ENCODE data around the gene NDUFS2.

GRCh38 chr1:161218301-161219077 lies 16.3 kb downstream of the NDUFS2 start:
- TF ChIP-seq CTCF (IDR thresholded peaks at IDR 0.05; ENCODE audit: low read length) (no peak), EZH2 (IDR thresholded peaks at IDR 0.05; ENCODE audit: borderline replicate concordance, low read length) (no peak)
